Measurements from ENCODE around the gene RNMT. TPM values are rescaled to one million over a fixed set of nuclear protein-coding genes. Genes with fewer than 3 reads are reported as not detected.

The RNMT gene
- polyA plus RNA-seq, 1 donor from 2014 or later = 29.8 TPM

DNA sequence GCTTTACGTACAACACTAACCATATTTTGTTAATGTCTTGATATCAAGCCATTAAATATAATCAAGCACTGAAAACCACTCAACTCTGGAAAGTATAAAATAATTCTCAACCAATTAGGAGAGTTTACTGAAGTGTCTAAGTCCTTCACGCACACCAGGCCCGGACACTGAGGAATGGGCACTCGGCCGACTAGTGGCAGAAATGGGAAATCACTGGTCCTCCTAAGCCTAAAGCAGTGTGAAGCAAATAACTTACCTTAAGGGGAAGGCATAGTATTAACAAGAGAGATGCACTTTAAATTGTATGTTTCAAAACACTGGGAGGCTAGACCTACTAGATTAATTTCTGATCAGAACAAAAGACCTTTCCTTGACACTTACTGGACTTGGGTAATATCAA, 45.9 kb upstream of the RNMT start:
- Histone ChIP-seq H3K9me2 (ENCODE audit: insufficient read depth, low read length) (no peaks in the 10 kb centered on the region), H3K36me3 (ENCODE audit: insufficient read depth, low read length) (no peaks in the 10 kb centered on the region), H2AFZ (ENCODE audit: low read depth, low read length) (no peak overlapping the region), H3K27me3 (ENCODE audit: insufficient read depth, low read depth, low read length) (no peaks in the 10 kb centered on the region), H3K9ac (ENCODE audit: low read length) (no peak overlapping the region), H3K79me2 (replicated peaks; ENCODE audit: insufficient read depth, low read length) (no peaks in the 10 kb centered on the region), H3F3A (ENCODE audit: insufficient read depth, low read length, poor library complexity, severe bottlenecking) (no peaks in the 10 kb centered on the region), H3K4me3 (ENCODE audit: low read length) (no peak overlapping the region), H3K4me2 (ENCODE audit: low read length) (no peak overlapping the region), H3K27ac (ENCODE audit: low read length) (no peak overlapping the region), H4K20me1 (ENCODE audit: insufficient read depth) (no peaks in the 10 kb centered on the region), H3K9me3 (ENCODE audit: low read length) (no peaks in the 10 kb centered on the region)
- TF ChIP-seq MXI1 (conservative IDR thresholded peaks at IDR 0.05; ENCODE audit: poor library complexity, severe bottlenecking) (no peak), RAD21 (conservative IDR thresholded peaks at IDR 0.05) (no peak), TAF1 (IDR thresholded peaks at IDR 0.05; ENCODE audit: low read depth) (no peak), POLR2AphosphoS5 (IDR thresholded peaks at IDR 0.05) (no peak), SMC3 (conservative IDR thresholded peaks at IDR 0.05; ENCODE audit: poor library complexity) (no peak), EP300 (conservative IDR thresholded peaks at IDR 0.05; ENCODE audit: poor library complexity, severe bottlenecking) (no peak), EZH2 (IDR thresholded peaks at IDR 0.05; ENCODE audit: borderline replicate concordance, insufficient read depth, low read length, poor library complexity, severe bottlenecking) (no peak)
- TF ChIP-seq, protein P1, sequence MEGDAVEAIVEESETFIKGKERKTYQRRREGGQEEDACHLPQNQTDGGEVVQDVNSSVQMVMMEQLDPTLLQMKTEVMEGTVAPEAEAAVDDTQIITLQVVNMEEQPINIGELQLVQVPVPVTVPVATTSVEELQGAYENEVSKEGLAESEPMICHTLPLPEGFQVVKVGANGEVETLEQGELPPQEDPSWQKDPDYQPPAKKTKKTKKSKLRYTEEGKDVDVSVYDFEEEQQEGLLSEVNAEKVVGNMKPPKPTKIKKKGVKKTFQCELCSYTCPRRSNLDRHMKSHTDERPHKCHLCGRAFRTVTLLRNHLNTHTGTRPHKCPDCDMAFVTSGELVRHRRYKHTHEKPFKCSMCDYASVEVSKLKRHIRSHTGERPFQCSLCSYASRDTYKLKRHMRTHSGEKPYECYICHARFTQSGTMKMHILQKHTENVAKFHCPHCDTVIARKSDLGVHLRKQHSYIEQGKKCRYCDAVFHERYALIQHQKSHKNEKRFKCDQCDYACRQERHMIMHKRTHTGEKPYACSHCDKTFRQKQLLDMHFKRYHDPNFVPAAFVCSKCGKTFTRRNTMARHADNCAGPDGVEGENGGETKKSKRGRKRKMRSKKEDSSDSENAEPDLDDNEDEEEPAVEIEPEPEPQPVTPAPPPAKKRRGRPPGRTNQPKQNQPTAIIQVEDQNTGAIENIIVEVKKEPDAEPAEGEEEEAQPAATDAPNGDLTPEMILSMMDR (IDR thresholded peaks at IDR 0.05; ENCODE audit: poor library complexity, severe bottlenecking) = no peak
- TF ChIP-seq, protein P2, sequence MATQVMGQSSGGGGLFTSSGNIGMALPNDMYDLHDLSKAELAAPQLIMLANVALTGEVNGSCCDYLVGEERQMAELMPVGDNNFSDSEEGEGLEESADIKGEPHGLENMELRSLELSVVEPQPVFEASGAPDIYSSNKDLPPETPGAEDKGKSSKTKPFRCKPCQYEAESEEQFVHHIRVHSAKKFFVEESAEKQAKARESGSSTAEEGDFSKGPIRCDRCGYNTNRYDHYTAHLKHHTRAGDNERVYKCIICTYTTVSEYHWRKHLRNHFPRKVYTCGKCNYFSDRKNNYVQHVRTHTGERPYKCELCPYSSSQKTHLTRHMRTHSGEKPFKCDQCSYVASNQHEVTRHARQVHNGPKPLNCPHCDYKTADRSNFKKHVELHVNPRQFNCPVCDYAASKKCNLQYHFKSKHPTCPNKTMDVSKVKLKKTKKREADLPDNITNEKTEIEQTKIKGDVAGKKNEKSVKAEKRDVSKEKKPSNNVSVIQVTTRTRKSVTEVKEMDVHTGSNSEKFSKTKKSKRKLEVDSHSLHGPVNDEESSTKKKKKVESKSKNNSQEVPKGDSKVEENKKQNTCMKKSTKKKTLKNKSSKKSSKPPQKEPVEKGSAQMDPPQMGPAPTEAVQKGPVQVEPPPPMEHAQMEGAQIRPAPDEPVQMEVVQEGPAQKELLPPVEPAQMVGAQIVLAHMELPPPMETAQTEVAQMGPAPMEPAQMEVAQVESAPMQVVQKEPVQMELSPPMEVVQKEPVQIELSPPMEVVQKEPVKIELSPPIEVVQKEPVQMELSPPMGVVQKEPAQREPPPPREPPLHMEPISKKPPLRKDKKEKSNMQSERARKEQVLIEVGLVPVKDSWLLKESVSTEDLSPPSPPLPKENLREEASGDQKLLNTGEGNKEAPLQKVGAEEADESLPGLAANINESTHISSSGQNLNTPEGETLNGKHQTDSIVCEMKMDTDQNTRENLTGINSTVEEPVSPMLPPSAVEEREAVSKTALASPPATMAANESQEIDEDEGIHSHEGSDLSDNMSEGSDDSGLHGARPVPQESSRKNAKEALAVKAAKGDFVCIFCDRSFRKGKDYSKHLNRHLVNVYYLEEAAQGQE (IDR thresholded peaks at IDR 0.05; ENCODE audit: borderline replicate concordance) = no peak

DNA sequence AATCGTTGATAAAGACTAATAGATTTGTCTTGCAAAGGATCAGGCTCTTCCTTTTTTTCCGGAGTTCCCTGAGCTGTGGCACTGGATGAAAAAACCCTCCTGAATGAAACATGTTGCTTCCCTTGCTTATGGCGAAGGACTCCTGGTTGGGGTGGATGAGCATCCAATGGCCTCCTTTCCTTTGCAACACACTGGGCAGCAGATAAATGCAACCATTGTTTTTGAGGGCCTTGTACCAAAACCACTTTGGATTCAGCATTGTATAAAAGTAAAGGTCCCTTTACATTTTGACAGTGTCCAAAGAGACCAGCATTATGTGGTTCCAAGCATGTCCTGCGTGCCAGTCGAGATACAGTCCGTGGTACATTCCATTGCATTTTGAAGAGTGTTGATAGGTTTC, 44.8 kb upstream of the RNMT start:
- Histone ChIP-seq H3F3A (ENCODE audit: insufficient read depth, low read length, poor library complexity, severe bottlenecking) (no peaks in the 10 kb centered on the region), H3K4me3 (ENCODE audit: low read length) (no peak overlapping the region), H3K9ac (ENCODE audit: low read length) (no peak overlapping the region), H4K20me1 (ENCODE audit: insufficient read depth) (no peaks in the 10 kb centered on the region), H3K27ac (ENCODE audit: low read length) (no peak overlapping the region), H3K4me2 (ENCODE audit: low read length) (no peak overlapping the region), H3K9me2 (ENCODE audit: insufficient read depth, low read length) (no peaks in the 10 kb centered on the region), H3K36me3 (ENCODE audit: insufficient read depth, low read length) (no peaks in the 10 kb centered on the region), H3K79me2 (replicated peaks; ENCODE audit: insufficient read depth, low read length) (no peaks in the 10 kb centered on the region), H2AFZ (ENCODE audit: low read depth, low read length) (no peak overlapping the region), H3K27me3 (ENCODE audit: insufficient read depth, low read depth, low read length) (no peaks in the 10 kb centered on the region), H3K9me3 (ENCODE audit: low read length) (no peaks in the 10 kb centered on the region)
- no peak for TF ChIP-seq RAD21 (conservative IDR thresholded peaks at IDR 0.05)
- no peak for TF ChIP-seq MXI1 (conservative IDR thresholded peaks at IDR 0.05; ENCODE audit: poor library complexity, severe bottlenecking)
- no peak for TF ChIP-seq POLR2AphosphoS5 (IDR thresholded peaks at IDR 0.05)

DNA sequence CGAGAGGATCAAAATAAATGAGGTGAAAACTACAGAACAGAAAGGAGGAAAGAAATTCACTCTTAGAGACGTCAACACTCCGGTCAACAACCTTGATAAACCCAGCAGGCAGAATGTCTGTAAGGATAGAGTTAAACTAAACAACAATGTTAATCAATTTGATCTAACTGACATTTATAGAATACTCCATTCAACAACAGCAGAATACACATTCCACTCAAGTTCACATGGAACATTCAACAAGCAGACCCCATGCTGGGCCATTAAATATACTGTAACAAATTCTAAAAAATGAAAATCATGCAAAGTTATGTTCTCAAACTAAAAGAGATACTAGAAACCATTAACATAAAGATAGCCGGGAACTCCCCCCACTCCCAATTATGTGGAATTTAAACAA, 41.9 kb upstream of the RNMT start:
- H3K9me2 ChIP-seq (ENCODE audit: insufficient read depth, low read length) = no peaks in the 10 kb centered on the region
- peaks cover 4% of the 10 kb centered on the region for H3K9me3 ChIP-seq (ENCODE audit: low read length)
- no peak overlapping the region for H3K27ac ChIP-seq (ENCODE audit: low read length)
- H3F3A ChIP-seq (ENCODE audit: insufficient read depth, low read length, poor library complexity, severe bottlenecking) = no peaks in the 10 kb centered on the region
- H3K4me2 ChIP-seq (ENCODE audit: low read length) = no peak overlapping the region
- H3K36me3 ChIP-seq (ENCODE audit: insufficient read depth, low read length) = no peaks in the 10 kb centered on the region
- H3K4me3 ChIP-seq (ENCODE audit: low read length) = no peak overlapping the region
- no peak overlapping the region for H3K9ac ChIP-seq (ENCODE audit: low read length)
- H2AFZ ChIP-seq (ENCODE audit: low read depth, low read length) = no peak overlapping the region
- TF ChIP-seq, protein P1 (IDR thresholded peaks at IDR 0.05; ENCODE audit: poor library complexity, severe bottlenecking) = no peak
- no peak for TF ChIP-seq EP300 (conservative IDR thresholded peaks at IDR 0.05; ENCODE audit: poor library complexity, severe bottlenecking)
- TF ChIP-seq POLR2AphosphoS5 (IDR thresholded peaks at IDR 0.05) = no peak
- TF ChIP-seq MXI1 (conservative IDR thresholded peaks at IDR 0.05; ENCODE audit: poor library complexity, severe bottlenecking) = no peak
- no peak for TF ChIP-seq EZH2 (IDR thresholded peaks at IDR 0.05; ENCODE audit: borderline replicate concordance, insufficient read depth, low read length, poor library complexity, severe bottlenecking)
- no peaks in the 10 kb centered on the region for H3K79me2 ChIP-seq (replicated peaks; ENCODE audit: insufficient read depth, low read length)
- H4K20me1 ChIP-seq (ENCODE audit: insufficient read depth) = no peaks in the 10 kb centered on the region
- H3K27me3 ChIP-seq (ENCODE audit: insufficient read depth, low read depth, low read length) = no peaks in the 10 kb centered on the region
